AG04449 (cell line): ENCODE results near the gene RBM44.
A peak's percentile ranks its signal among the peaks of the same experiment; 100 is the strongest.

Experiments used
- CTCF ChIA-PET: fragments of 350-600 bp; formaldehyde crosslinking; extraction: SDS; loops from one replicate; lab custom pipeline; 2021; ENCODE audit warnings: antibody characterized with exemption; lab: Yijun Ruan, JAX
- POLR2A ChIA-PET: fragments of 400-600, 350-600 bp; formaldehyde crosslinking; extraction: SDS; loops from one replicate; lab custom pipeline; 2020; ENCODE audit warnings: antibody characterized with exemption, inconsistent platforms; lab: Yijun Ruan, JAX
- DNase-seq: peaks from one replicate; pipeline ENCODE4 v3.0.0-alpha.2; 2010; ENCODE audit warnings: low read depth, low spot score
- H3K4me3 ChIP-seq: 2 replicates; pipeline ENCODE4 v1.5.1; 2011; ENCODE audit warnings: low read depth, mild to moderate bottlenecking, control low read depth, low read length
- TF ChIP-seq, protein P1 (sequence below): IDR thresholded peaks from one replicate; pipeline ENCODE4 v1.5.1; 2011; ENCODE audit warnings: mild to moderate bottlenecking, moderate library complexity, low read length, control low read depth, inconsistent platforms; ENCODE audit not compliant: insufficient read depth; ENCODE audit errors: missing control alignments

Gene RBM44

DNA sequence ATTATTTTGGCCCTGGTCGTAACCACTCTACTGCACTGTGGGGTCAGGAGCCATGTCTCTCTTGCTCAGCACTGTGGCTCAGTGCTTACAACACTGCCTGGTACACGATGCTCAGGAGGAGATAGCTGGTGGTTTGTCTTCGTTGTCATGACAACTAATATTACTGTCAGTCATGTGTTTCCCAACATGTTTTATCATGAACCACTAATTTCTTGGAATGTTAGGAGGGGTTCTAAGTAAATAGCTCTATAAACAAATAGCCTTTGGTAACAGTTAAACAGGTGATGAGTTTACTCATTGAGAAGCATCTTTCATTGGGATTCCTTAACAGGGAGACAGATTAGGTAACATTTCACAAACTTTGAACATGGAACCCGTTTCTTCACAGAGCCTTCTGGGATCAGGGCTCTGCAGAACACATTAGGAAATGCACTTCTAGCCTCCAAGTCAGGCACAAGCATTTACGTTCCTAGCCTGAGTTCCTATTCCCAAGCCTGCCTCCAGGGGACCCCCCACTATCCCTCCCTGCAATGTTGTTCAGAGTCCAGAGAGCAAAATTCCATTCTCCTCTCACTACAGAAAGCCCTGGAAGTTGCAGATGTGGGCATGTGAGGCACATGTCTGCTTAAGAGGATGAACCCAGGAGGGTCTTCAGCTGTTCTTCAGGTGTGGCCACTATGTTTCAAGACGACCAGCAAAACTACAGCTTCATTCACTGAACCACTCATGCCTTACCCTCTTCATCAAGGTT is 6.4 kb upstream of the RBM44 start:
- no peak overlapping the region for H3K4me3 ChIP-seq
- no peak for DNase-seq
- ChIA-PET CTCF (interaction anchor here (1.3 kb wide), 1 partner anchor 471 kb away, joined by 4 read pairs; no protein-coding TSS in a partner anchor), POLR2A (no interaction called here)
- TF ChIP-seq, protein P1, sequence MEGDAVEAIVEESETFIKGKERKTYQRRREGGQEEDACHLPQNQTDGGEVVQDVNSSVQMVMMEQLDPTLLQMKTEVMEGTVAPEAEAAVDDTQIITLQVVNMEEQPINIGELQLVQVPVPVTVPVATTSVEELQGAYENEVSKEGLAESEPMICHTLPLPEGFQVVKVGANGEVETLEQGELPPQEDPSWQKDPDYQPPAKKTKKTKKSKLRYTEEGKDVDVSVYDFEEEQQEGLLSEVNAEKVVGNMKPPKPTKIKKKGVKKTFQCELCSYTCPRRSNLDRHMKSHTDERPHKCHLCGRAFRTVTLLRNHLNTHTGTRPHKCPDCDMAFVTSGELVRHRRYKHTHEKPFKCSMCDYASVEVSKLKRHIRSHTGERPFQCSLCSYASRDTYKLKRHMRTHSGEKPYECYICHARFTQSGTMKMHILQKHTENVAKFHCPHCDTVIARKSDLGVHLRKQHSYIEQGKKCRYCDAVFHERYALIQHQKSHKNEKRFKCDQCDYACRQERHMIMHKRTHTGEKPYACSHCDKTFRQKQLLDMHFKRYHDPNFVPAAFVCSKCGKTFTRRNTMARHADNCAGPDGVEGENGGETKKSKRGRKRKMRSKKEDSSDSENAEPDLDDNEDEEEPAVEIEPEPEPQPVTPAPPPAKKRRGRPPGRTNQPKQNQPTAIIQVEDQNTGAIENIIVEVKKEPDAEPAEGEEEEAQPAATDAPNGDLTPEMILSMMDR: peak; percentile 27

DNA sequence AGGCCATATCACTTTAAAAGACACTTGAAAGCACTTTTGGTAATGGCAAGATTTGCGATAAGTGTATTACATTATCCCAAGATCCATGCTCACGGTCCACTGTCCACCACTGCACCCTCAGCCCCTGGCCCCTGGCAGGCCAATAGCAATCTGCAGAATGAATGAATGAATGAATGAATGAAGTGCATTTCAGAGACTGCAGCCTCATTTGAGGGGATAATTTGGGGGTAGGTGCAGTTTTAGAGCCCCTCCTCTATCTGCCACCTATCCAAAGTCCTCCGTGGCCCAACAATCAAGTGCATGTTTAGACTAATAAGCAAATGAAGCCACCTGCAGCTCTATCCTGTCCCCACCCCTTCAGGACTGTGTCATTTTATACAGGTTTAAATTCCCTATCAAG is 1.3 kb upstream of the RBM44 start:
- ChIA-PET POLR2A (no interaction called here), CTCF (interaction anchor here (1.1 kb wide), 1 partner anchor 13 kb away, joined by 3 read pairs; no protein-coding TSS in a partner anchor)

DNA sequence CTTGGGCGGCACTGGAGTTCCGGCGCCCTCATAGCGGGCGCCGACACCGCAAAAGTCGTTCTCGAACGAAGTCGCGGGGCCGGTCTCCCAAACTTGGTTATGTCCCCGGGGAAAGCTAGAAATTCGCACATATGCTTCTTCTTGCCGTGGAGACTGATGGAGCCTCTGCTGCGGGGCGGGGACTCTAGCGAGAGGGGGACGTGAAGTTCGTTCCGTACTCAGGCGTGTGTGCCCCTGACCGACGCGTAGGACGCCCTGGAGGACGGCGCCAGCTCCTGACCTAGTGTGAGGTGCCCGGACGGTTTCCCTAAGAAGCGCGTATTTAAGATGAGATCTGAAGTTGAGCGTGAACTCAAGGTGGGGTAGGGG is 465 bp downstream of the RBM44 start:
- no peak for DNase-seq
- TF ChIP-seq, protein P1: no peak
- no peak overlapping the region for H3K4me3 ChIP-seq
- POLR2A ChIA-PET: no interaction called here
- CTCF ChIA-PET: no interaction called here

More for the DNA sequence above, 1.3 kb upstream of the RBM44 start:
- TF ChIP-seq, protein P1: no peak
- no peak overlapping the region for H3K4me3 ChIP-seq
- no peak for DNase-seq

DNA sequence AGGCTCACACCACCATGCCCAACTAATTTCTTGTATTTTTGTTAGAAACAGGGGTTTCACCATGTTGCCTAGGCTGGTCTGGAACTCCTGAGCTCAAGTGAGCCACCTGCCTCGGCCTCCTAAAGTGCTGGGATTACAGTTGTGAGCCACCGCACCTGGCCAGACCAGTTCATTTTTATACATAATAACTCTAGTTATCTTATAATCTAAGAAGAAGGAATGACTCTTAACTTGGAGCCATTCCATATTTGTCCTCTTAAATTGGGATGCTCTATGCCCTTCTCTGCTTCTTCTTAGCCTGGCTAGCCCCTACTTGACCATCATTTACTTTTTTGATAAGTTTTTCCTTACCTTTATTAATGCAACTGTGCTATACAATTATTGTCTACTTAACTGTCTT is 2.9 kb downstream of the RBM44 start:
- H3K4me3 ChIP-seq: no peak overlapping the region
- ChIA-PET CTCF (interaction anchor here (1.4 kb wide), 1 partner anchor 23 kb away, joined by 4 read pairs; no protein-coding TSS in a partner anchor), POLR2A (no interaction called here)
- TF ChIP-seq, protein P1: no peak
- no peak for DNase-seq

DNA sequence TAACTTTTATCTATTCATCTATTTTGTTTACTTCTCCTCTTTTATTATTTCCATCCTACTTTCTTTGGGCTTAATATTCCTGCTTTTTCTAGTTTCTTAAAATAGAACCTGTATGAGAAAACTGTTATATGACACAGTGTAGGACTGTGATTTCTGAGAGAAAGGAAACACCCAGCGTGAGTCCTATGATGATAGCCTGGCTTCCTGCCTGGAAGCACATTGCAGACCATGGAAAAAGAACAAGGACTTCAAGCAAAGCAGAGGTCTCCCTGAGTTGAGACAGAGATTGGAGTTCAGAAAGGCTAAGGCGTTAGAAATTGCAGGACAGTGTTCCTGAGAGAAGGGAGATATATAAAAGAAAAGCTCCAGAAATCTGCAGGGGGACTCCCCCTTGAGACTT is 7.8 kb downstream of the RBM44 start:
- H3K4me3 ChIP-seq: no peak overlapping the region
- TF ChIP-seq, protein P1: no peak
- no peak for DNase-seq
- POLR2A ChIA-PET: no interaction called here
- CTCF ChIA-PET: interaction anchor here (2.3 kb wide), 1 partner anchor 32 kb away, joined by 8 read pairs; no protein-coding TSS in a partner anchor

DNA sequence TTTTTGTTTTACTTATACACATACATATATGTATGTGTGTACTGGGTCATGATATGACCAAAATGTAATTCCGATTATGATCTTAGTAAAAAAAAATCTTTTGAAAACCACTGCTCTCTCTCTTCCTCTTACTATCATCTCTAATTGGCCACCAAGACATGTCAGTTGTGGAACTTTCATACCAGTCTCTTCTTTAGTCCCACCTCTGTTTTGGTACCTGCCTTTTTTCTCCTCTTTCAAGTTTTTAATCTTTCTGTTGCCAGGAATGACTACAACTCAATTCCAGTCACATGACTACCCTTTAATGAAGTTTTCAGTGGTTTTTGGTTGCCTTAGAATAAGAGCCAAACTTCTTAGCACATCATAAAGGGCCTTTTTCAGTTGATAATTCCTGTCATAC is 17.1 kb downstream of the RBM44 start:
- H3K4me3 ChIP-seq: no peak overlapping the region
- ChIA-PET POLR2A (no interaction called here), CTCF (no interaction called here)
- TF ChIP-seq, protein P1: no peak
- DNase-seq: no peak
